Activated CD4-positive, alpha-beta memory T cell treated with anti-CD3 and anti-CD28 coated beads for 36 hours (primary cell): Measurements from ENCODE around the gene KIAA1958. TPM values are rescaled to one million over a fixed set of nuclear protein-coding genes. Genes with fewer than 3 reads are reported as not detected.

Experiments
- CTCF ChIA-PET: fragments of 350-600 bp; sonication (Branson Sonifier 250); formaldehyde crosslinking; loops from one replicate; lab custom pipeline; 2021; ENCODE audit warnings: antibody characterized with exemption, inconsistent platforms; lab: Charles Lee
- POLR2A ChIA-PET: fragments of 350-600 bp; sonication (Branson Sonifier 250); formaldehyde crosslinking; loops from one replicate; lab custom pipeline; 2021; ENCODE audit warnings: antibody characterized with exemption; lab: Charles Lee
- DNase-seq: peaks from one replicate; pipeline ENCODE4 v3.0.0-alpha.2; 2020
- H3K27ac Mint-ChIP-seq: one replicate; pipeline ENCODE4 v1.8.0; 2021; ENCODE audit warnings: mixed read lengths
- H3K27me3 Mint-ChIP-seq: one replicate; pipeline ENCODE4 v1.8.0; 2021; ENCODE audit warnings: mixed read lengths
- H3K36me3 Mint-ChIP-seq: one replicate; pipeline ENCODE4 v1.8.0; 2021; ENCODE audit warnings: mixed read lengths
- H3K4me1 Mint-ChIP-seq: one replicate; pipeline ENCODE4 v1.8.0; 2021; ENCODE audit warnings: low read depth, mixed read lengths
- H3K4me3 Mint-ChIP-seq: one replicate; pipeline ENCODE4 v1.8.0; 2021; ENCODE audit warnings: mild to moderate bottlenecking, mixed read lengths
- H3K9me3 Mint-ChIP-seq: one replicate; pipeline ENCODE4 v1.8.0; 2021; ENCODE audit warnings: mixed read lengths
- intact Hi-C: fragments of 100-400 bp; cut with micrococcal nuclease; formaldehyde crosslinking; loops from one replicate; pipeline ENCODE4 v1.15.1; 2023
- total RNA-seq, 2 experiments: library from RNA; stranded (reverse); gene quantifications; one replicate each; pipeline ENCODE4 v1.2.3, GENCODE V29; 2021

The KIAA1958 gene
- total RNA-seq, 2 experiments from 2014 or later = 6.1 to 6.5 TPM

GRCh38 chr9:112624711-112625707 lies 138.4 kb downstream of the KIAA1958 start:
- Mint-ChIP-seq H3K4me3 (no peak overlapping the region), H3K9me3 (no peaks in the 10 kb centered on the region), H3K27ac (no peak overlapping the region), H3K36me3 (no peaks in the 10 kb centered on the region), H3K27me3 (no peaks in the 10 kb centered on the region), H3K4me1 (no peaks in the 10 kb centered on the region)
- no peak for DNase-seq
- intact Hi-C loops = no loop called here
- POLR2A ChIA-PET = no interaction called here
- CTCF ChIA-PET = no interaction called here

GRCh38 chr9:112629671-112630485 lies 143.3 kb downstream of the KIAA1958 start:
- no peak overlapping the region for H3K27ac Mint-ChIP-seq
- POLR2A ChIA-PET = no interaction called here
- no peaks in the 10 kb centered on the region for H3K9me3 Mint-ChIP-seq
- CTCF ChIA-PET = no interaction called here
- no peaks in the 10 kb centered on the region for H3K27me3 Mint-ChIP-seq
- H3K4me1 Mint-ChIP-seq = no peaks in the 10 kb centered on the region
- no peak for DNase-seq
- no peak overlapping the region for H3K4me3 Mint-ChIP-seq
- intact Hi-C loops = no loop called here
- no peaks in the 10 kb centered on the region for H3K36me3 Mint-ChIP-seq

- Mint-ChIP-seq H3K4me3 (no peak overlapping the region), H3K4me1 (no peaks in the 10 kb centered on the region), H3K27me3 (no peaks in the 10 kb centered on the region), H3K27ac (no peak overlapping the region), H3K36me3 (no peaks in the 10 kb centered on the region), H3K9me3 (no peaks in the 10 kb centered on the region)
- ChIA-PET CTCF (interaction anchor here (1.0 to 1.1 kb wide), 2 partner anchors 161 to 214 kb away, joined by 3 to 5 read pairs; no protein-coding TSS in a partner anchor), POLR2A (no interaction called here)
- DNase-seq = no peak
- intact Hi-C loops = no loop called here
Measured at GRCh38 chr9:112631313-112632070, 144.9 kb downstream of the KIAA1958 start.

- Mint-ChIP-seq H3K27ac (no peak overlapping the region), H3K36me3 (peaks cover 15% of the 10 kb centered on the region), H3K9me3 (peaks cover 15% of the 10 kb centered on the region), H3K27me3 (peaks cover 2% of the 10 kb centered on the region), H3K4me3 (no peak overlapping the region), H3K4me1 (no peaks in the 10 kb centered on the region)
- ChIA-PET POLR2A (no interaction called here), CTCF (no interaction called here)
- intact Hi-C loops = no loop called here
- DNase-seq = no peak
Measured at GRCh38 chr9:112640311-112640710, 153.7 kb downstream of the KIAA1958 start.

GRCh38 chr9:112642126-112642525 lies 155.5 kb downstream of the KIAA1958 start:
- Mint-ChIP-seq H3K36me3 (peaks cover 27% of the 10 kb centered on the region), H3K4me1 (no peaks in the 10 kb centered on the region), H3K27me3 (peaks cover 2% of the 10 kb centered on the region), H3K9me3 (peaks cover 22% of the 10 kb centered on the region), H3K4me3 (no peak overlapping the region), H3K27ac (no peak overlapping the region)
- ChIA-PET CTCF (no interaction called here), POLR2A (no interaction called here)
- no peak for DNase-seq
- intact Hi-C loops = no loop called here

- H3K36me3 Mint-ChIP-seq = peaks cover 25% of the 10 kb centered on the region
- no peaks in the 10 kb centered on the region for H3K4me1 Mint-ChIP-seq
- POLR2A ChIA-PET = no interaction called here
- no peak for DNase-seq
- H3K9me3 Mint-ChIP-seq = peaks cover 29% of the 10 kb centered on the region
- no peaks in the 10 kb centered on the region for H3K27me3 Mint-ChIP-seq
- no peak overlapping the region for H3K27ac Mint-ChIP-seq
- CTCF ChIA-PET = no interaction called here
- intact Hi-C loops = no loop called here
- H3K4me3 Mint-ChIP-seq = no peak overlapping the region
Measured at GRCh38 chr9:112647596-112647995, 161.0 kb downstream of the KIAA1958 start.

- Mint-ChIP-seq H3K9me3 (peaks cover 29% of the 10 kb centered on the region), H3K36me3 (peaks cover 25% of the 10 kb centered on the region), H3K27me3 (no peaks in the 10 kb centered on the region), H3K4me1 (no peaks in the 10 kb centered on the region), H3K4me3 (no peak overlapping the region), H3K27ac (no peak overlapping the region)
- ChIA-PET CTCF (interaction anchor here (0.6 kb wide), 1 partner anchor 563 kb away, joined by 4 read pairs; no protein-coding TSS in a partner anchor), POLR2A (no interaction called here)
- no peak for DNase-seq
- intact Hi-C loops = no loop called here
Measured at GRCh38 chr9:112648624-112649023, 162.0 kb downstream of the KIAA1958 start.

GRCh38 chr9:112654282-112654681 lies 167.7 kb downstream of the KIAA1958 start:
- no peak for DNase-seq
- ChIA-PET POLR2A (no interaction called here), CTCF (interaction anchor here (0.7 kb wide), 1 partner anchor 166 kb away, joined by 3 read pairs; no protein-coding TSS in a partner anchor)
- Mint-ChIP-seq H3K4me1 (no peaks in the 10 kb centered on the region), H3K4me3 (no peak overlapping the region), H3K27ac (no peak overlapping the region), H3K36me3 (no peaks in the 10 kb centered on the region), H3K27me3 (no peaks in the 10 kb centered on the region), H3K9me3 (peaks cover 4% of the 10 kb centered on the region)
- intact Hi-C loops = no loop called here

GRCh38 chr9:112655668-112656067 lies 169.0 kb downstream of the KIAA1958 start:
- POLR2A ChIA-PET = no interaction called here
- no peaks in the 10 kb centered on the region for H3K36me3 Mint-ChIP-seq
- H3K9me3 Mint-ChIP-seq = no peaks in the 10 kb centered on the region
- CTCF ChIA-PET = no interaction called here
- intact Hi-C loops = no loop called here
- H3K4me1 Mint-ChIP-seq = no peaks in the 10 kb centered on the region
- H3K27me3 Mint-ChIP-seq = no peaks in the 10 kb centered on the region
- no peak for DNase-seq
- no peak overlapping the region for H3K4me3 Mint-ChIP-seq
- no peak overlapping the region for H3K27ac Mint-ChIP-seq

- no peaks in the 10 kb centered on the region for H3K4me1 Mint-ChIP-seq
- DNase-seq = no peak
- H3K4me3 Mint-ChIP-seq = no peak overlapping the region
- POLR2A ChIA-PET = interaction anchor here (0.7 kb wide), 1 partner anchor 237 kb away, joined by 4 read pairs; no protein-coding TSS in a partner anchor
- H3K36me3 Mint-ChIP-seq = no peaks in the 10 kb centered on the region
- CTCF ChIA-PET = interaction anchor here (0.6 kb wide), 1 partner anchor 168 kb away, joined by 3 read pairs; no protein-coding TSS in a partner anchor
- H3K9me3 Mint-ChIP-seq = no peaks in the 10 kb centered on the region
- H3K27me3 Mint-ChIP-seq = no peaks in the 10 kb centered on the region
- H3K27ac Mint-ChIP-seq = no peak overlapping the region
- intact Hi-C loops = no loop called here
Measured at GRCh38 chr9:112659906-112660305, 173.3 kb downstream of the KIAA1958 start.

- Mint-ChIP-seq H3K4me3 (no peak overlapping the region), H3K9me3 (no peaks in the 10 kb centered on the region), H3K4me1 (no peaks in the 10 kb centered on the region), H3K36me3 (no peaks in the 10 kb centered on the region), H3K27ac (no peak overlapping the region), H3K27me3 (no peaks in the 10 kb centered on the region)
- ChIA-PET CTCF (interaction anchor here (1.0 kb wide), 1 partner anchor 219 kb away, joined by 3 read pairs; no protein-coding TSS in a partner anchor), POLR2A (no interaction called here)
- intact Hi-C loops = no loop called here
- DNase-seq = no peak
Measured at GRCh38 chr9:112663681-112664080, 177.1 kb downstream of the KIAA1958 start.
